Upper lobe of right lung (tissue), 1 donor: ENCODE measurements around the gene GUCD1. TPM values are rescaled to one million over a fixed set of nuclear protein-coding genes. Genes with fewer than 3 reads are reported as not detected.

Experiments used
- ATAC-seq: fragments of 200-7000 bp; cut with Tn5 transposase; one replicate; pipeline ENCODE4 v1.9.1; 2020; ENCODE audit warnings: mild to moderate bottlenecking, moderate library complexity
- DNase-seq: peaks from one replicate; pipeline ENCODE4 v3.0.0-alpha.2; 2020
- H3K27ac ChIP-seq: fragments of 200-600 bp; one replicate; pipeline ENCODE4 v1.8.0; 2022
- H3K27me3 ChIP-seq: fragments of 200-600 bp; one replicate; pipeline ENCODE4 v1.8.0; 2022; ENCODE audit warnings: mild to moderate bottlenecking
- H3K36me3 ChIP-seq: fragments of 200-600 bp; one replicate; pipeline ENCODE4 v1.8.0; 2022
- H3K4me1 ChIP-seq: fragments of 200-600 bp; one replicate; pipeline ENCODE4 v1.8.0; 2022
- H3K4me3 ChIP-seq: fragments of 200-600 bp; one replicate; pipeline ENCODE4 v1.8.0; 2022; ENCODE audit warnings: mild to moderate bottlenecking
- H3K9me3 ChIP-seq: fragments of 200-600 bp; one replicate; pipeline ENCODE4 v1.8.0; 2022
- CTCF ChIP-seq: fragments of 200-600 bp; IDR thresholded peaks from one replicate; pipeline ENCODE4 v1.8.0; 2022; ENCODE audit warnings: antibody characterized with exemption
- intact Hi-C: fragments of 100-400 bp; cut with DNase I; formaldehyde crosslinking; loops from one replicate; pipeline ENCODE4 v1.11.0; 2022
- total RNA-seq: library from RNA; stranded (reverse); fragmentation: NEBNext Ultra II Directional; extraction: Animal tissue kit (Norgen Biotek cat#: 25700); gene quantifications from one replicate; pipeline ENCODE4 v1.2.1, GENCODE V29; 2021
- donor health status: DM: no; HTN: yes; CAD: no; lungs with severe emphysema.

Gene GUCD1
- total RNA-seq, 1 donor from 2014 or later: 148 TPM

GRCh38 chr22:24529898-24530297, 25.0 kb downstream of the GUCD1 start:
- Histone ChIP-seq H3K36me3 (no peaks in the 10 kb centered on the region), H3K9me3 (no peaks in the 10 kb centered on the region), H3K4me3 (no peak overlapping the region), H3K27ac (no peak overlapping the region), H3K27me3 (no peaks in the 10 kb centered on the region), H3K4me1 (peaks cover 7% of the 10 kb centered on the region)
- DNase-seq (no peak), ATAC-seq (no peak)
- intact Hi-C loops: loop anchor here (10.0 kb wide), 1 partner anchor 205 kb away; no protein-coding TSS in a partner anchor
- TF ChIP-seq CTCF: no peak

- Histone ChIP-seq H3K27ac (no peak overlapping the region), H3K4me3 (no peak overlapping the region), H3K4me1 (peaks cover 7% of the 10 kb centered on the region), H3K27me3 (no peaks in the 10 kb centered on the region), H3K36me3 (no peaks in the 10 kb centered on the region), H3K9me3 (no peaks in the 10 kb centered on the region)
- no peak for ATAC-seq
- TF ChIP-seq CTCF: no peak
- no peak for DNase-seq
- intact Hi-C loops: loop anchor here (10.0 kb wide), 1 partner anchor 201 kb away; no protein-coding TSS in a partner anchor
Measured at GRCh38 chr22:24526191-24526590, 28.7 kb downstream of the GUCD1 start.

- H3K27ac ChIP-seq: no peak overlapping the region
- no peaks in the 10 kb centered on the region for H3K36me3 ChIP-seq
- DNase-seq (peak; percentile 85), ATAC-seq (peak; percentile 89)
- peak; percentile 86 for TF ChIP-seq CTCF
- no peak overlapping the region for H3K4me3 ChIP-seq
- intact Hi-C loops: loop anchor here (10.0 kb wide), 1 partner anchor 201 kb away; no protein-coding TSS in a partner anchor
- no peaks in the 10 kb centered on the region for H3K27me3 ChIP-seq
- H3K9me3 ChIP-seq: no peaks in the 10 kb centered on the region
- H3K4me1 ChIP-seq: peaks cover 7% of the 10 kb centered on the region
Measured at GRCh38 chr22:24525416-24526037, 29.4 kb downstream of the GUCD1 start.

- DNase-seq (no peak), ATAC-seq (no peak)
- no peaks in the 10 kb centered on the region for H3K9me3 ChIP-seq
- no peaks in the 10 kb centered on the region for H3K36me3 ChIP-seq
- H3K4me3 ChIP-seq: no peak overlapping the region
- TF ChIP-seq CTCF: no peak
- no peaks in the 10 kb centered on the region for H3K27me3 ChIP-seq
- no peak overlapping the region for H3K27ac ChIP-seq
- peaks cover 7% of the 10 kb centered on the region for H3K4me1 ChIP-seq
- intact Hi-C loops: loop anchor here (10.0 kb wide), 1 partner anchor 199 kb away; no protein-coding TSS in a partner anchor
Measured at GRCh38 chr22:24523873-24524272, 31.1 kb downstream of the GUCD1 start.

GRCh38 chr22:24521791-24522245, 33.1 kb downstream of the GUCD1 start:
- ATAC-seq (peak; percentile 94), DNase-seq (peak; percentile 80)
- no peaks in the 10 kb centered on the region for H3K9me3 ChIP-seq
- H3K4me1 ChIP-seq: peaks cover 7% of the 10 kb centered on the region
- intact Hi-C loops: loop anchor here (10.0 kb wide), 1 partner anchor 197 kb away; no protein-coding TSS in a partner anchor
- no peaks in the 10 kb centered on the region for H3K27me3 ChIP-seq
- H3K4me3 ChIP-seq: no peak overlapping the region
- no peaks in the 10 kb centered on the region for H3K36me3 ChIP-seq
- no peak overlapping the region for H3K27ac ChIP-seq
- TF ChIP-seq CTCF: peak; percentile 54
